Activated naive CD4-positive, alpha-beta T cell treated with anti-CD3 and anti-CD28 coated beads, Interleukin-2, amount 10 ng/mL, durations not matched to agents 7 days and 5 days (primary cell): ENCODE data around the gene ROPN1L.

Experiments
- CTCF ChIA-PET: fragments of 350-600 bp; sonication (Branson Sonifier 250); formaldehyde crosslinking; loops from one replicate; lab custom pipeline; 2021; ENCODE audit warnings: antibody characterized with exemption; lab: Charles Lee
- DNase-seq: peaks from one replicate; pipeline ENCODE4 v3.0.0-alpha.2; 2020
- H3K27ac Mint-ChIP-seq: one replicate; pipeline ENCODE4 v1.8.0; 2021; ENCODE audit warnings: mild to moderate bottlenecking, moderate library complexity, mixed read lengths
- H3K27me3 Mint-ChIP-seq: one replicate; pipeline ENCODE4 v1.8.0; 2021; ENCODE audit warnings: mild to moderate bottlenecking, mixed read lengths
- H3K36me3 Mint-ChIP-seq: one replicate; pipeline ENCODE4 v1.8.0; 2021; ENCODE audit warnings: mixed read lengths
- H3K4me1 Mint-ChIP-seq: one replicate; pipeline ENCODE4 v1.8.0; 2021; ENCODE audit warnings: mixed read lengths
- H3K4me3 Mint-ChIP-seq: one replicate; pipeline ENCODE4 v1.8.0; 2021; ENCODE audit warnings: mild to moderate bottlenecking, moderate library complexity, mixed read lengths
- H3K9me3 Mint-ChIP-seq: one replicate; pipeline ENCODE4 v1.8.0; 2021; ENCODE audit warnings: mixed read lengths

The ROPN1L gene

DNA sequence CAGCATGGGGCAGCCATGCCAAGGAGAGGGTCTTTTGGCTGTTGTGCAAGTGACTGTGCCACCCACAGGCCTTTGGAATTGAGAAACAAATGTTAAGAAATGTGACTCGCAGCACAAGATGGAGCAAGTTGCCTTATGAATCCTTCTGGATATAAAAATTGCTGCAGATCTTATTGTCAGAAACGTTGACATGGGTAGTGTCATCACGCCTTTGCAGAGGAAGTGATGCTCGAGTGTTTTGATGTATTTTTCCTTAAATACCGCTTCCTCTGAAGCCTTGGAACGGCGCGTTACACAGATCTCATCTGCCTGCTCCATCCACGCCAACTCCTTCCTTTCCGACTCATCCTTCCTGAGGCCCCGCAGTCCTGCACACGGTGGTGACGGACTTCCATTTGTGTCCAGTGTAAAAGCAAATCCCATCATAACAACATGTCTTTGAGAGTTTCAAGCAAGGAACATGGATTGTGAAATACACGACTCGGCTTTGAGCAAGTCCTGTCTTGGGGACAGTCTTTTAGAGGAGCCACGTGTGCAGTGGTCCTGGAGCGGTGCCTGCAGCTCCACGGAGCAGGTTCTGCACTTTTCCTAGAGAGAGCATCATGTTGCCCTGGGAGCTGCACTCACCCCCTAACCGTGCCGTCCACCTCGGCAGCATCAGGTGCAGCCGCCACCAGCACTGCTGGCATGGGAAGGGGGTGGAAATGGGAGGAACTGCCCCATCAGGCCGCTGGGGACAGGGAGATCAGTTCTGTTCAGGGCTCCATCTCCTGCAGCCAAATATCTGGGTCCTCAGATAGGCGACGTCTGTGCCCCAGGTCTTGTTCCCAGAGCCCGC lies 15.1 kb downstream of the ROPN1L start:
- Mint-ChIP-seq H3K4me1 (peaks cover 10% of the 10 kb centered on the region), H3K27ac (no peak overlapping the region), H3K4me3 (no peak overlapping the region), H3K27me3 (peaks cover 9% of the 10 kb centered on the region), H3K9me3 (no peaks in the 10 kb centered on the region), H3K36me3 (no peaks in the 10 kb centered on the region)
- DNase-seq: no peak
- CTCF ChIA-PET: interaction anchor here (1.6 to 6.4 kb wide), 2 partner anchors 171 kb away, joined by 5 to 84 read pairs; no protein-coding TSS in a partner anchor

GRCh38 chr5:10457682-10458574 lies 16.2 kb downstream of the ROPN1L start:
- CTCF ChIA-PET: interaction anchor here (0.6 to 1.6 kb wide), 2 partner anchors 30 to 170 kb away, joined by 3 to 5 read pairs; no protein-coding TSS in a partner anchor
- H3K4me1 Mint-ChIP-seq: peaks cover 6% of the 10 kb centered on the region
- no peak for DNase-seq
- peaks cover 9% of the 10 kb centered on the region for H3K27me3 Mint-ChIP-seq
- no peak overlapping the region for H3K4me3 Mint-ChIP-seq
- H3K9me3 Mint-ChIP-seq: no peaks in the 10 kb centered on the region
- H3K36me3 Mint-ChIP-seq: no peaks in the 10 kb centered on the region
- no peak overlapping the region for H3K27ac Mint-ChIP-seq

DNA sequence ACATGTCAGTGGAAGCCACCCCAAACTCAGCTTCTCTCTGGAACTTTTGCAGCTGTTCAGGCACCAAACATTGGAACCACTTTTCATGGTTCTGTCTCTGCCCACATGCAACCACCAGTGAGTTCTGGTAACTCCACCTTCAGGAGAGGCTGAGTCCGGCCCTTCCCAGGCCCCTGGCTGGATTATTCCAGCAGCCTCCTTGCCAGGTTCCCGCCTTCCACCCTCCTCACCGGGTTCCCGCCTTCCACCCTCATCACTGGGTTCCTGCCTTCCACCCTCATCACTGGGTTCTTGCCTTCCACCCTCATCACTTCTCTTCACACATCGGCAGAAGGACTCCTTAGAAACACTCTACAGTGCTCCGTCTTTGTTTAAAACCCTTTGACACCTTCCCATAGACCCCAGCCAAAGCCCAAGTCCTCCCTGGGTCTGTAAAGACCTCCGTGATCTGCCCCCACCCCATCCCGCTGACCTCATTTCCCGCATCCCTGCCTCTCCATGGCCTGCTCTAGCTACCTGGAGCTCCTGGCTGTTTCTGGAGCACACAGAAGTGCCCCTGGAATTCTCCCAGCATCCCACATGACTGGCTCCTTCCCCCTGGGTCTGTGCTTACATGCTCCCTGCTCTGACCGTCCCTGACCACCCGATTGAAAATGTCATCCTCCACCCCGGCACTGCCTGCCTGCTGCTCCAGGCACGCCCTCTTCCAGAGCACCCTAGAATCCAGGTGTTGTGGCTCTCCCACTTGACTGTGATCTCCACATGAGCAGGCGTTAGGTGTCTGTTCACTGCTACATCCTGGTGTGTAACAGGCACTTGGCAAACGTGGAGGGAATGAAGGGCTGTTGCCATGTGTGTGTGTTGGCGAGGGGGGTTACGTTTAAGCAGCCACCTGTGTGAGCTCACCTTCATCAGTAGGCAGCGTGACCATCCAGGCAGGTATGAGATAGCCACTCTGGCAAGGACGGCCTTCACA lies 17.7 kb downstream of the ROPN1L start:
- CTCF ChIA-PET: interaction anchor here (0.6 to 1.6 kb wide), 3 partner anchors 90 to 231 kb away, joined by 4 to 6 read pairs (median 5); no protein-coding TSS in a partner anchor
- peaks cover 6% of the 10 kb centered on the region for H3K4me1 Mint-ChIP-seq

GRCh38 chr5:10460252-10460906 lies 18.7 kb downstream of the ROPN1L start:
- peaks cover 12% of the 10 kb centered on the region for H3K27me3 Mint-ChIP-seq
- CTCF ChIA-PET: interaction anchor here (1.3 to 1.6 kb wide), 2 partner anchors 167 to 230 kb away, joined by 5 to 6 read pairs; no protein-coding TSS in a partner anchor
- no peak overlapping the region for H3K4me3 Mint-ChIP-seq
- DNase-seq: no peak
- no peaks in the 10 kb centered on the region for H3K9me3 Mint-ChIP-seq
- H3K4me1 Mint-ChIP-seq: peaks cover 6% of the 10 kb centered on the region
- no peak overlapping the region for H3K27ac Mint-ChIP-seq
- no peaks in the 10 kb centered on the region for H3K36me3 Mint-ChIP-seq

More for the DNA sequence above, 17.7 kb downstream of the ROPN1L start:
- no peak for DNase-seq
- no peak overlapping the region for H3K4me3 Mint-ChIP-seq
- peaks cover 15% of the 10 kb centered on the region for H3K27me3 Mint-ChIP-seq
- no peak overlapping the region for H3K27ac Mint-ChIP-seq
- H3K36me3 Mint-ChIP-seq: no peaks in the 10 kb centered on the region
- H3K9me3 Mint-ChIP-seq: no peaks in the 10 kb centered on the region

- peaks cover 11% of the 10 kb centered on the region for H3K27me3 Mint-ChIP-seq
- H3K36me3 Mint-ChIP-seq: no peaks in the 10 kb centered on the region
- CTCF ChIA-PET: interaction anchor here (1.6 kb wide), 1 partner anchor 229 kb away, joined by 6 read pairs; no protein-coding TSS in a partner anchor
- no peak overlapping the region for H3K27ac Mint-ChIP-seq
- H3K9me3 Mint-ChIP-seq: no peaks in the 10 kb centered on the region
- DNase-seq: no peak
- H3K4me3 Mint-ChIP-seq: no peak overlapping the region
- H3K4me1 Mint-ChIP-seq: peaks cover 6% of the 10 kb centered on the region
Observed at GRCh38 chr5:10461041-10461440, 19.4 kb downstream of the ROPN1L start.

GRCh38 chr5:10461904-10462555 lies 20.4 kb downstream of the ROPN1L start:
- H3K4me1 Mint-ChIP-seq: peaks cover 5% of the 10 kb centered on the region
- no peak for DNase-seq
- H3K4me3 Mint-ChIP-seq: no peak overlapping the region
- CTCF ChIA-PET: interaction anchor here (0.9 to 1.4 kb wide), 2 partner anchors 28 to 166 kb away, joined by 3 read pairs; no protein-coding TSS in a partner anchor
- H3K27ac Mint-ChIP-seq: no peak overlapping the region
- H3K36me3 Mint-ChIP-seq: no peaks in the 10 kb centered on the region
- H3K9me3 Mint-ChIP-seq: no peaks in the 10 kb centered on the region
- H3K27me3 Mint-ChIP-seq: peaks cover 11% of the 10 kb centered on the region

GRCh38 chr5:10463566-10463965 lies 21.9 kb downstream of the ROPN1L start:
- CTCF ChIA-PET: no interaction called here
- no peak overlapping the region for H3K4me3 Mint-ChIP-seq

GRCh38 chr5:10464173-10464572 lies 22.5 kb downstream of the ROPN1L start:
- Mint-ChIP-seq H3K4me3 (no peak overlapping the region), H3K4me1 (peaks cover 18% of the 10 kb centered on the region), H3K27me3 (peaks cover 19% of the 10 kb centered on the region), H3K27ac (no peak overlapping the region), H3K9me3 (no peaks in the 10 kb centered on the region), H3K36me3 (no peaks in the 10 kb centered on the region)
- DNase-seq: no peak
- CTCF ChIA-PET: no interaction called here

More at GRCh38 chr5:10463566-10463965, 21.9 kb downstream of the ROPN1L start:
- Mint-ChIP-seq H3K27me3 (peaks cover 19% of the 10 kb centered on the region), H3K4me1 (peaks cover 18% of the 10 kb centered on the region), H3K27ac (no peak overlapping the region), H3K36me3 (no peaks in the 10 kb centered on the region), H3K9me3 (no peaks in the 10 kb centered on the region)
- DNase-seq: no peak

- DNase-seq: no peak
- Mint-ChIP-seq H3K36me3 (no peaks in the 10 kb centered on the region), H3K27me3 (peaks cover 20% of the 10 kb centered on the region), H3K4me1 (peaks cover 18% of the 10 kb centered on the region), H3K27ac (no peak overlapping the region), H3K4me3 (no peak overlapping the region), H3K9me3 (no peaks in the 10 kb centered on the region)
- CTCF ChIA-PET: interaction anchor here (0.9 kb wide), 1 partner anchor 224 kb away, joined by 3 read pairs; no protein-coding TSS in a partner anchor
Observed at GRCh38 chr5:10465726-10466125, 24.0 kb downstream of the ROPN1L start.

DNA sequence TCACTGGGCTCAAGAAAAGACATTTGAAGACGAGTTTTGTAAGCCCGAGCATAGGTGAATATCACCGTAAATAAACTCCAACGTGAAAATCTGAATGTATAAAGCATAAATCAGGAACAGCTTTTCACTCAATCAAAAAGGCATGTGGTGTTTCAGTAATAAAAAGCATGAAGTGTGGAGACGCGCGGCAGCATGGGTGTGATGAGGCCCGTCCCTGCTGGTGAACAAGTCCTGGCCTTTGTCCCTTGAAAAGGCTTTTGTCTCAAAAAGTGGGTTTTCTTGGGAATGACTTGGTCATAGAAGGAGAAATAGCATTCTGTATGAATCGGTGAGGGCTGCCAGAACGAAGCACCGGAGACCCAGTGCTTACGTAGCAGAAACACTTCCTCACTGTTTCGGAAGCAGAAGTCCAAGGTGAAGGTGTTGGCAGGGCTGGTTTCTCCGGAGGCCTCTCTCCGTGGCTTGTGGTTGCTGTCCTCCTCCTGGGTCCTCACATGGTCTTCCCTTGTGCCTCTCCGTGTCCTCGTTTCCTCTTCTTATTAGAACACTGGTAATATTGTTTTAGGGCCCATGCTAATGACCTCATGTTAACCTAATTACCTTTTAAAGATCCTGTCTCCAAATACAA lies 24.9 kb downstream of the ROPN1L start:
- H3K4me3 Mint-ChIP-seq: no peak overlapping the region
- H3K36me3 Mint-ChIP-seq: no peaks in the 10 kb centered on the region
- DNase-seq: no peak
- no peak overlapping the region for H3K27ac Mint-ChIP-seq
- CTCF ChIA-PET: interaction anchor here (0.9 kb wide), 1 partner anchor 224 kb away, joined by 3 read pairs; no protein-coding TSS in a partner anchor
- H3K4me1 Mint-ChIP-seq: peaks cover 14% of the 10 kb centered on the region
- peaks cover 28% of the 10 kb centered on the region for H3K27me3 Mint-ChIP-seq
- no peaks in the 10 kb centered on the region for H3K9me3 Mint-ChIP-seq

DNA sequence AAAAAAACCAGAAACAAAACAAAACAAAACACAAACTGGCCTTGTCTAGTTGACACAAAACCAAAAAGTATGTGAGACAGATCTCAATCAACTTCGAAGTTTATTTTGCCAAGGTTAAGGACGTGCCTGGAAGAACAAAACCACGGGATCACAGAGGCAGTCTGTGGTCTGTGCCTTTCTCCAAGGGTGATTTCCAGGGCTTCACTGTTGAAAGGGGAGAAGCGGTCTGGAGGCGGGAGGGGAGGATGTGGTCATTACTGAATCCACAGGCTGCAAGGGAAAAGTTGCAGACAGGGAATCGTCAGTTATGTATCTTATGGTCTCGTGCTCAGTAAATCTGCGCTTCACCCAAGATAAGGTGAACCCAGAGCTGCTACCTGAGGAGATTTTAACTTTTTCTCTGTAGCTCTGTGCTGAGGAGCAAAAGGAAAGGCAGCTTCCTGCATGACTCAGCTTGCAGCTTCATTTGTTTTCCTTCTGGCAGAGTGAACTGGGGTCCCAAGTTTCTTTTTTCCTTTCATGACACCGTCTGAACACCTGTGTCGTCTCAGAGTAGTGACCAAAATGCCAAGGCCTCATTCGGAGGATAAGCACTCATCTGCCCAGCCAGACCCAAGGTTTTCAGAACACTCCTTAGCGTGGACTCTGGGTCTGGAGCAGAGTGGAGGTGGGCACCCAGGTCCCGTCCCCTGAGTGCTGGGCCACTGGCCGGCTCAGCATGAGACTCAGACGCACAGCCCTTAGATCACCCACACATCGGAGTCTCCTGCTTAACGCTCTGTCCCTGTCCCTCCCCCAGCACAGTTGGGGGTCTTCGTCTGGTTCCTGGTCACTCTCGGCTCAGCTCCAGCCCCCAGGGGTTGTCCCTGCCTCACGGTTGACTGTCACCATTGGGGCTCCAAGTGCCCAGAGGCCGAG lies 25.9 kb downstream of the ROPN1L start:
- Mint-ChIP-seq H3K4me3 (no peak overlapping the region), H3K27ac (no peak overlapping the region), H3K9me3 (no peaks in the 10 kb centered on the region), H3K4me1 (peaks cover 14% of the 10 kb centered on the region), H3K36me3 (no peaks in the 10 kb centered on the region), H3K27me3 (peaks cover 31% of the 10 kb centered on the region)
- CTCF ChIA-PET: interaction anchor here (0.9 to 1.6 kb wide), 2 partner anchors 14 to 160 kb away, joined by 3 read pairs; no protein-coding TSS in a partner anchor
- no peak for DNase-seq
